Dendritic cell treated with granulocyte-macrophage colony-stimulating factor and Interleukin-4, amounts not matched to agents 40 ng/mL and 50 ng/mL, for 4 days (primary cell): ENCODE measurements around the gene ANKFY1.

Experiments used
- H3K27ac Mint-ChIP-seq: one replicate; pipeline ENCODE4 v1.8.0; 2022; ENCODE audit warnings: mild to moderate bottlenecking, mixed read lengths
- H3K27me3 Mint-ChIP-seq: one replicate; pipeline ENCODE4 v1.8.0; 2022; ENCODE audit warnings: mild to moderate bottlenecking, mixed read lengths
- H3K36me3 Mint-ChIP-seq: one replicate; pipeline ENCODE4 v1.8.0; 2022; ENCODE audit warnings: low read depth, mixed read lengths
- H3K4me1 Mint-ChIP-seq: one replicate; pipeline ENCODE4 v1.8.0; 2022; ENCODE audit warnings: low read depth, mixed read lengths
- H3K4me3 Mint-ChIP-seq: one replicate; pipeline ENCODE4 v1.8.0; 2022; ENCODE audit warnings: mild to moderate bottlenecking, moderate library complexity, mixed read lengths
- H3K9me3 Mint-ChIP-seq: one replicate; pipeline ENCODE4 v1.8.0; 2022; ENCODE audit warnings: mixed read lengths
- intact Hi-C: fragments of 100-400 bp; cut with micrococcal nuclease; formaldehyde crosslinking; loops from one replicate; pipeline ENCODE4 v1.15.0; 2022

The ANKFY1 gene

GRCh38 chr17:4221163-4221562 is 42.6 kb downstream of the ANKFY1 start:
- Mint-ChIP-seq H3K27me3 (no peaks in the 10 kb centered on the region), H3K9me3 (no peaks in the 10 kb centered on the region), H3K4me1 (no peaks in the 10 kb centered on the region), H3K36me3 (peaks cover 80% of the 10 kb centered on the region), H3K4me3 (no peak overlapping the region), H3K27ac (no peak overlapping the region)
- intact Hi-C loops = no loop called here

GRCh38 chr17:4220655-4221054 is 43.1 kb downstream of the ANKFY1 start:
- Mint-ChIP-seq H3K27ac (no peak overlapping the region), H3K4me1 (peaks cover under 1% of the 10 kb centered on the region), H3K4me3 (no peak overlapping the region), H3K9me3 (no peaks in the 10 kb centered on the region), H3K27me3 (no peaks in the 10 kb centered on the region), H3K36me3 (peaks cover 77% of the 10 kb centered on the region)
- intact Hi-C loops = no loop called here

DNA sequence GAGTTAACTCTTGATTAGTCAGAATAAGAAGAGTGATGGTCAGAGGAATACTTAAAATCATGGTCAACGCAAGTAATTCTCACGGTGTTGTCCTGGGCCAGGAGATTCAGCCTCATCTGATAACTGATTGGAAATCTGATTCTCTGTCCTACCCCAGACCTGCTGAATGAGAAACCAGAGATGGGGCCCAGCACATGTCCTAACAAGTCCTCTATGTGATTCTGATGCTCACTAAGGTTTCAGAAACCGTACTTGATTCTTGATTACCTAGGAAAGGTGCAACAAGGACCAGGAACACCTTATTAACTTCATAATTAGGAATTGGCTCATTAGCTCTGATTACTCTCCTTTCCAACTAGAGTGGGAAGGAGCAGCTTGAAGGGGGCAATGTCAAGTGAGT is 44.5 kb downstream of the ANKFY1 start:
- Mint-ChIP-seq H3K27ac (no peak overlapping the region), H3K36me3 (peaks cover 73% of the 10 kb centered on the region)

DNA sequence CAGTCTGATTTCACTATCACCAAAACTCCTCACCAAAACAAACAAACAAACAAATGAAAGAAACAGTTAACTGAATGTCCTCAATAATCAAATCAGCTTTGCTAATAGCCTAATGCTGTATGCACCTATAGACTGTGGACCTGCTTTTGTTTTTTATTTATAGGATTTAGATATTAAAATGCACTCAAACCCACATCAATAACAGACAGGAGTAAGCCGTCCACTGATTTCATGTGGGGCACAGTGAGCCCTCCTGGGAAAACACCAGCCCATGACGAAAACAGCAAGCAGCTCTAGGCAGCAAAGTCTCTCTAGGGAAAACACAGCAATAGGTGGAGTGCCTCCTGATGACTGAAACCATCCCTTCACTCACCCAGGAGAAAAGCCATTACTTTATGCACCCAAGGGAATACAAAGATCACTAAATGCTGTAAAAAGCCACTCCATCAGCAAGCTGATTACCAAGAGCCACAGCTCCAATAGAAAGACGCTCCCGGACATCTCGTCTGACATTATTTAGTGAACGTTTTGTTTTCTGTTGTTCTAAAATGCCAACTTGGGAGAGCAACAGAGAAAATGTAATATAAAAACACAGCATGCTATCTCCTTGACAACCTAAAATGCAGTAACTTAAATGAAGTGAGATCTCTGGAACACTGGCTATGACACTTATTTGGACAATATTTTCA is 47.8 kb downstream of the ANKFY1 start:
- H3K27ac Mint-ChIP-seq = peak overlapping the region; percentile 57
- H3K9me3 Mint-ChIP-seq = no peaks in the 10 kb centered on the region
- peaks cover 22% of the 10 kb centered on the region for H3K4me1 Mint-ChIP-seq
- H3K4me3 Mint-ChIP-seq = no peak overlapping the region
- intact Hi-C loops = loop anchor here (1.0 kb wide), 2 partner anchors 88 to 197 kb away; no protein-coding TSS in a partner anchor
- peaks cover 71% of the 10 kb centered on the region for H3K36me3 Mint-ChIP-seq
- H3K27me3 Mint-ChIP-seq = peaks cover 19% of the 10 kb centered on the region

More for the DNA sequence above, 44.5 kb downstream of the ANKFY1 start:
- Mint-ChIP-seq H3K4me3 (no peak overlapping the region), H3K9me3 (no peaks in the 10 kb centered on the region), H3K27me3 (no peaks in the 10 kb centered on the region), H3K4me1 (peaks cover 7% of the 10 kb centered on the region)
- intact Hi-C loops = no loop called here

- Mint-ChIP-seq H3K27me3 (peaks cover 34% of the 10 kb centered on the region), H3K36me3 (peaks cover 82% of the 10 kb centered on the region), H3K4me3 (no peak overlapping the region), H3K4me1 (peaks cover 23% of the 10 kb centered on the region), H3K9me3 (no peaks in the 10 kb centered on the region), H3K27ac (peak overlapping the region; percentile 14)
- intact Hi-C loops = no loop called here
Observed at GRCh38 chr17:4214157-4214556, 49.6 kb downstream of the ANKFY1 start.

GRCh38 chr17:4209611-4210010 is 54.2 kb downstream of the ANKFY1 start:
- no peak overlapping the region for H3K4me3 Mint-ChIP-seq
- H3K4me1 Mint-ChIP-seq = peaks cover 48% of the 10 kb centered on the region
- intact Hi-C loops = no loop called here
- peaks cover 93% of the 10 kb centered on the region for H3K36me3 Mint-ChIP-seq
- no peaks in the 10 kb centered on the region for H3K9me3 Mint-ChIP-seq
- no peak overlapping the region for H3K27ac Mint-ChIP-seq
- H3K27me3 Mint-ChIP-seq = peaks cover 51% of the 10 kb centered on the region

DNA sequence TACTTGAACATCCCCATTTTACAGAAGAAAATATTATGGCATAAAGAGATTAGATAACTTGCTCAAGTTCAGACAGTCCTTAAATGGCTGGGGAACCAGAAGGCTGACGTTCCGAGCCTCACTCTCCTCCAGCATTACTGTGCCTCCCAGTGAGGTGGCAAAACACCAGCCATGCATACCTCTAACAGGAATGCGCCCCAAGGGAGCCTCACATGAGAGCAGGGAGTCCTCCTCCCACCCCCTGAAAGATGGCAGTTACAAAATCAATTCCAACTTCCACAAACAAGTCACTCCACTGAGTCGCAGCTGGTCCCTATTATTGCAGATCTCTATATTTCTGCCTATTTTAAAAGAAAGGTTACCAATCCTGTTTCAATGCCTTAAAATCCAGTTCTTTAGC is 55.5 kb downstream of the ANKFY1 start:
- Mint-ChIP-seq H3K27me3 (peaks cover 52% of the 10 kb centered on the region), H3K4me1 (peaks cover 41% of the 10 kb centered on the region), H3K4me3 (no peak overlapping the region), H3K27ac (no peak overlapping the region), H3K9me3 (no peaks in the 10 kb centered on the region), H3K36me3 (peaks cover 99% of the 10 kb centered on the region)
- intact Hi-C loops = no loop called here

- H3K4me3 Mint-ChIP-seq = no peak overlapping the region
- H3K9me3 Mint-ChIP-seq = no peaks in the 10 kb centered on the region
- peaks cover 93% of the 10 kb centered on the region for H3K36me3 Mint-ChIP-seq
- intact Hi-C loops = no loop called here
- H3K4me1 Mint-ChIP-seq = peaks cover 39% of the 10 kb centered on the region
- peaks cover 45% of the 10 kb centered on the region for H3K27me3 Mint-ChIP-seq
- H3K27ac Mint-ChIP-seq = peak overlapping the region; percentile 66
Observed at GRCh38 chr17:4206962-4207361, 56.8 kb downstream of the ANKFY1 start.

- peaks cover 33% of the 10 kb centered on the region for H3K4me1 Mint-ChIP-seq
- intact Hi-C loops = no loop called here
- no peak overlapping the region for H3K27ac Mint-ChIP-seq
- peaks cover 44% of the 10 kb centered on the region for H3K27me3 Mint-ChIP-seq
- H3K4me3 Mint-ChIP-seq = no peak overlapping the region
- H3K36me3 Mint-ChIP-seq = peaks cover 93% of the 10 kb centered on the region
- no peaks in the 10 kb centered on the region for H3K9me3 Mint-ChIP-seq
Observed at GRCh38 chr17:4205917-4206316, 57.9 kb downstream of the ANKFY1 start.

GRCh38 chr17:4204710-4205173 is 59.0 kb downstream of the ANKFY1 start:
- no peaks in the 10 kb centered on the region for H3K9me3 Mint-ChIP-seq
- H3K4me1 Mint-ChIP-seq = peaks cover 33% of the 10 kb centered on the region
- H3K27me3 Mint-ChIP-seq = peaks cover 38% of the 10 kb centered on the region
- intact Hi-C loops = no loop called here
- peaks cover 90% of the 10 kb centered on the region for H3K36me3 Mint-ChIP-seq
- H3K4me3 Mint-ChIP-seq = no peak overlapping the region
- H3K27ac Mint-ChIP-seq = no peak overlapping the region

DNA sequence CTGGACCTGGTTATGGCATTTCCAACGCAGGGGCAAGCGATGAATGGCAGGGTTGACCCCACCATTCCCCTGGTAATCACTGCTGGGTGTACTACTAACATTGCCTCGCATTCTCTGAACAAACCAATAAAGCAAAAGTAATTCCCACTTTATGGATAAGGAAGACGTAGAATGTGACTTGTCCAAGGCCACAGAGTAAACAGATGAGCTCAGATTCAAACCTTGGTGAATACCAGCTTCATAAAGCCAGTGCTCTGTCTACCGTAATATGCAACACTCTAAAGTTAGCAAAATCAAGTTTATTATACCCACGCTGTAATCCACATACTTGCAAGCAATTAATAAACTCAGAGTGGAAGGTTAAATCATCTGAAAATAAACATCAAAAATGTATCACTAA is 59.6 kb downstream of the ANKFY1 start:
- intact Hi-C loops = no loop called here
- no peaks in the 10 kb centered on the region for H3K9me3 Mint-ChIP-seq
- no peak overlapping the region for H3K27ac Mint-ChIP-seq
- peaks cover 32% of the 10 kb centered on the region for H3K27me3 Mint-ChIP-seq
- peaks cover 33% of the 10 kb centered on the region for H3K4me1 Mint-ChIP-seq
- H3K36me3 Mint-ChIP-seq = peaks cover 84% of the 10 kb centered on the region
- H3K4me3 Mint-ChIP-seq = no peak overlapping the region

- H3K9me3 Mint-ChIP-seq = no peaks in the 10 kb centered on the region
- peaks cover 83% of the 10 kb centered on the region for H3K36me3 Mint-ChIP-seq
- peaks cover 3% of the 10 kb centered on the region for H3K4me1 Mint-ChIP-seq
- intact Hi-C loops = no loop called here
- H3K27ac Mint-ChIP-seq = no peak overlapping the region
- H3K4me3 Mint-ChIP-seq = no peak overlapping the region
- peaks cover 23% of the 10 kb centered on the region for H3K27me3 Mint-ChIP-seq
Observed at GRCh38 chr17:4201226-4201625, 62.6 kb downstream of the ANKFY1 start.

GRCh38 chr17:4199818-4200402 is 63.9 kb downstream of the ANKFY1 start:
- Mint-ChIP-seq H3K9me3 (no peaks in the 10 kb centered on the region), H3K27me3 (peaks cover 18% of the 10 kb centered on the region), H3K4me3 (no peak overlapping the region), H3K27ac (no peak overlapping the region), H3K4me1 (no peaks in the 10 kb centered on the region), H3K36me3 (peaks cover 83% of the 10 kb centered on the region)
- intact Hi-C loops = loop anchor here (1.0 kb wide), 1 partner anchor 213 kb away; no protein-coding TSS in a partner anchor

DNA sequence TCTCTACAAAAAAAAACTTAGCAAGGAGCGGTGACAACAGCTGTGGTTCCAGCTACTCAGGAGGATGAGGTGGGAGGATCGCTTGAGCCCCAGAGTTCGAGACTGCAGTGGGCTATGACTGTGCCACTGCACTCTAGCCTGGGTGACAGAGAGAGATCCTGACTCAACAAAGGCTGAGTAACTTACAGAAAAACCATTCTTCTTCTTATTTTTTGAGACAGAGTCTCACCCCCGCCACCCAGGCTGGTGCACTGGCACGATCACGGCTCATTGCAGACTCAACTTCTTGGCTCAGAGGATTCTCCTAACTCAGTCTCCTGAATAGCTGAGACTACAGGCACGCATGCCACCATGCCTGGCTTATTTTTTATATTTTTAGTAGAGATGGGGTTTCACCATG is 64.8 kb downstream of the ANKFY1 start:
- Mint-ChIP-seq H3K27ac (no peak overlapping the region), H3K4me1 (no peaks in the 10 kb centered on the region), H3K36me3 (peaks cover 83% of the 10 kb centered on the region), H3K9me3 (no peaks in the 10 kb centered on the region), H3K27me3 (peaks cover 13% of the 10 kb centered on the region), H3K4me3 (no peak overlapping the region)
- intact Hi-C loops = loop anchor here (1.0 kb wide), 1 partner anchor 214 kb away; no protein-coding TSS in a partner anchor
